PFSK-1 (cell line): ENCODE data around the gene FKBP2.

Experiments
- FOXP2 ChIP-seq: optimal IDR thresholded peaks from 2 replicates; pipeline ENCODE3; 2011; ENCODE audit warnings: borderline replicate concordance, control low read depth, inconsistent platforms; ENCODE audit not compliant: insufficient read depth; ENCODE audit errors: extremely low read length, extremely low read depth
- POLR2AphosphoS5 ChIP-seq: IDR thresholded peaks from 2 replicates; pipeline ENCODE4 v1.6.1; 2012; ENCODE audit warnings: low read depth, mild to moderate bottlenecking, control low read depth, low read length, moderate library complexity

DNA sequence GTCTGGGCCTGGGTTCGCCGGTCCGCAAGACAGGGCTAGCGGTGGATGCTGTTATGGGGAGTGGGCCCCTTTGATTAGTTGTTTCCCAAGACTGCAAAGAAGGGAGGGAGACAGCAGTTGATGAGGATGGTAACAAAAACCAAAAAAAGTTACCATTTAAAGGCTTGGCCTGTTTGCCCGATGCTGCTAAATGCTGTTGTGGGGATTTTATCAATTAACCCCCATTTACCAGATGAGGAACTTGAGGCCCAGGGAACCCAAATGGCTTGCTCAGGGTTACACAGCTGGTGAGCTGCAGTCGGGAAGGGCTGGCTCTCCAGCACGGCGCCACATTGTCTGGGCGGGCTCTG, 18.3 kb upstream of the FKBP2 start:
- TF ChIP-seq FOXP2 (no peak), POLR2AphosphoS5 (no peak)
